Measurements from ENCODE around the gene POLR1C. TPM values are rescaled to one million over a fixed set of nuclear protein-coding genes. Genes with fewer than 3 reads are reported as not detected.
"Not testable (repeated sequence)": the region's sequence is repeated elsewhere in the genome, so short reads cannot be mapped to it uniquely, and the experiment has no call there.

The POLR1C gene
- total RNA-seq, 3 donors from 2014 or later = 27.5 to 29.8 (median 27.9) TPM

DNA sequence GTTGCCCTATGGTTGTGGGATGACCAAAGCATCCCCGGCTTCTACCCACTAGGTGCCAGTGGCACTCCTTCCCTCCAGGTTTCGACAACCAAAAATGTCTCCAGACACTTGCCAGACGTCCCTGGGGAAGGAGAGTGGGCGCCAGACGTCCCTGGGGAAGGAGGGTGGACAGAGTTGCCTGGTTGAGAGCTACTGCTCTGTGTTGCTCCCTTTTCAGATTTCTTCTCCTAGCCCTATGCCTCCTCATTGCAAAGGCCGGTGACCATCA is 19.8 kb upstream of the POLR1C start:
- DNase-seq = no peak

DNA sequence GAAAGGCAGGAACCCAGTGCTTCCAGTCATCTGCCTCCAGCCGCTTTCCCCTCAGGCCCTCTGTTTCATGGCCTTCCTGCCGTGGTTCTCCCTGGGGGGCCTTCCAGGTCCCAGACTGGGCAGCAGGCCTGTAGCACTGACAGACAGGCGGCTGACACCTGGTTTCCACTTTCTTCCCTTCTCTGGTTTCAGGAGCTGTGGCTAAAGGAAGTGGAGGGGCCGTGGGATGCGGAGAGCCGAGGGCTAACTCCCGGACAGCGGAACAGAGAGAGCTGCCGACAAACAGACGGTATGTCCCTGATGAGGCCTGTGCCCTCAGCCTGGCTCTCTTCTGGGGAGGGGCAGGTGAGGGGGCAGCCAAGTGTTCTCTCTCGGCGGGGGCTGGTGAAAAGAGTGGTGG is 19.2 kb upstream of the POLR1C start:
- no peaks in the 10 kb centered on the region for H3K4me1 ChIP-seq (ENCODE audit: low read depth)
- H3K9me3 ChIP-seq = no peaks in the 10 kb centered on the region
- H3K4me3 ChIP-seq = no peak overlapping the region
- ATAC-seq (no peak), DNase-seq (no peak)
- H3K36me3 ChIP-seq (ENCODE audit: low read depth) = no peaks in the 10 kb centered on the region
- TF ChIP-seq, protein P1, sequence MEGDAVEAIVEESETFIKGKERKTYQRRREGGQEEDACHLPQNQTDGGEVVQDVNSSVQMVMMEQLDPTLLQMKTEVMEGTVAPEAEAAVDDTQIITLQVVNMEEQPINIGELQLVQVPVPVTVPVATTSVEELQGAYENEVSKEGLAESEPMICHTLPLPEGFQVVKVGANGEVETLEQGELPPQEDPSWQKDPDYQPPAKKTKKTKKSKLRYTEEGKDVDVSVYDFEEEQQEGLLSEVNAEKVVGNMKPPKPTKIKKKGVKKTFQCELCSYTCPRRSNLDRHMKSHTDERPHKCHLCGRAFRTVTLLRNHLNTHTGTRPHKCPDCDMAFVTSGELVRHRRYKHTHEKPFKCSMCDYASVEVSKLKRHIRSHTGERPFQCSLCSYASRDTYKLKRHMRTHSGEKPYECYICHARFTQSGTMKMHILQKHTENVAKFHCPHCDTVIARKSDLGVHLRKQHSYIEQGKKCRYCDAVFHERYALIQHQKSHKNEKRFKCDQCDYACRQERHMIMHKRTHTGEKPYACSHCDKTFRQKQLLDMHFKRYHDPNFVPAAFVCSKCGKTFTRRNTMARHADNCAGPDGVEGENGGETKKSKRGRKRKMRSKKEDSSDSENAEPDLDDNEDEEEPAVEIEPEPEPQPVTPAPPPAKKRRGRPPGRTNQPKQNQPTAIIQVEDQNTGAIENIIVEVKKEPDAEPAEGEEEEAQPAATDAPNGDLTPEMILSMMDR (IDR thresholded peaks at IDR 0.05) = no peak
- intact Hi-C loops (cut with DNase I, micrococcal nuclease) = no loop called here

More for the DNA sequence above, 19.8 kb upstream of the POLR1C start:
- intact Hi-C loops (cut with DNase I, micrococcal nuclease) = no loop called here
- no peak for ATAC-seq
- no peaks in the 10 kb centered on the region for H3K9me3 ChIP-seq
- H3K4me3 ChIP-seq = no peak overlapping the region
- H3K4me1 ChIP-seq (ENCODE audit: low read depth) = peaks cover 3% of the 10 kb centered on the region
- no peaks in the 10 kb centered on the region for H3K36me3 ChIP-seq (ENCODE audit: low read depth)
- TF ChIP-seq, protein P1 (IDR thresholded peaks at IDR 0.05) = no peak

DNA sequence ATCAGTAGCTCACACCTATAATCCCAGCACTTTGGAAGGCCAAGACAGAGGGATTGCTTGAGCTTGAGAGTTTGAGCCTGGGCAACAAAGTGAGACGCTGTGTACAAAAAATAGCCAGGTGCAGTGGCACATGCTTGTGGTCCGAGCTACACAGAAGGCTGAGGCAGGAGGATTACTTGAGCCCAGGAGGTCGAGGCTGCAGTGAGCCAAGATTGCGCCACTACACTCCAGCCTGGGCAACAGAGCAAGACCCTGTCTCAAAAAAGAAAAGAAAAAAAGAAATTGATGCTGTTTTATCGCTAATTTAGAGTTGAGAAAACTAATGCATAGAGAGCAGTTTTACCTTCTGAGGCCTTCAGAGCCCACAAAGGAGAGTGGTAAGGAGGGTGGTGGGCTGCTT is 18.6 kb upstream of the POLR1C start:
- H3K36me3 ChIP-seq (ENCODE audit: low read depth); intact Hi-C loops (cut with DNase I, micrococcal nuclease); H3K4me1 ChIP-seq (ENCODE audit: low read depth); H3K4me3 ChIP-seq; H3K9me3 ChIP-seq; DNase-seq; ATAC-seq: not testable (repeated sequence)

DNA sequence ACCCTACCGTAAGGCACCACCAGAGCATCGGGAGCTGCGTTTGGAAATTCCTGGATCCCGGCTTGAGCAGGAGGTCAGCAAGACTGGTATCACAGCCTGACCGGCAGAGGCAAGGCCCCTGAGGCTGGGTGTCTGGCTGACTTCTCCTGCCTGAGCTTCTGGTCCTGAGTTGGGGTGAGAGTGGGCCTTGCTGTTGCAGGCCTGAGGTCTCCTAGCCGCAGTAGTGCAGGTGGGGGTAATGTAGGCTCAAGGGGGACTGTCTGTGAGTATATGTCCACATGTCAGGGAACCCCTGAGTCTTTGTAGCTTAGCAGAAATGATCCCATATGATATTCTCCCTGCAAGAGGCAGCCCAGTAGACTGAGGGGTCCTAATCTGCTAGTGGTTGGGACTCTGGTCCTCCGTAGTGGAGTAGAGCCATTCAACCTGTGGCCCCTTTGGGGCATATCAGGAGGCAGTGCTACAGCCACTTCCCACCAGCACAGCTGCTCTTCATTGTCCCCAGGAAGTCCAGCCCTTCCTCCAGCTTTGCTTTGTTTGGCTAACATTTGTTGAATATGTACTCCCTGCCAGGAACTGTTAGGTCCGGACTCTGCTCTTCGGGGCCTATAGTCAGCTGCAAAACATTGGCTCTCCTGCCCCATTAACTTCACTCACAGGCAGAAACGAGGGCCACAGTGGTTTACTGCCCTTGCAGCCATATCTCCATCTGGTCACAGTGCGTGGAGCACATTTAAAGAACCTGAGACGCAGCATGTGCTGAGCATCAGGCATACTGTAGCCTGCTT is 17.7 kb upstream of the POLR1C start:
- ATAC-seq = no peak
- no peaks in the 10 kb centered on the region for H3K36me3 ChIP-seq (ENCODE audit: low read depth)
- no peak overlapping the region for H3K4me3 ChIP-seq
- no peaks in the 10 kb centered on the region for H3K4me1 ChIP-seq (ENCODE audit: low read depth)
- TF ChIP-seq, protein P1 (IDR thresholded peaks at IDR 0.05) = no peak
- DNase-seq = no peak
- no peaks in the 10 kb centered on the region for H3K9me3 ChIP-seq
- intact Hi-C loops (cut with DNase I, micrococcal nuclease) = no loop called here

DNA sequence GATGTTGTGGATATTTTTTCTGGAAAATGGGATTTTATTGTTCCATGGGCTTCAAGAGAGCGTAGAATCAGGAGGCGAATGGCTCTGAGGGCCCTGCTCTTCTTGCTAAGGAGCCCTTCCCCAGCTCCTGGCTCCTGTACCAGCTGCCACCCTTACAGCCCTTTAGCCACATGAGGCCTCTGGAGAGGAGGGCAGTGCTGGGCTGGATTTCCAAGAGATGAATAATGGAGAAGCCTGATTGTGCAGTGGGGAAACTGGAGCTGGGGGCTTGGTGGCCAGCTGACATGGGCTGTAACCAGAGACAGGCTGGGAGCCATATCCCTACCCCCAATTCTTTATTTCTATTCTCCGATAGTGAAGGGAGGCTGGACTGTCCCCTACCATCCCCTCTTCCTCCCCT is 16.0 kb upstream of the POLR1C start:
- Histone ChIP-seq H3K36me3 (ENCODE audit: low read depth) (no peaks in the 10 kb centered on the region), H3K9me3 (no peaks in the 10 kb centered on the region), H3K4me1 (ENCODE audit: low read depth) (no peaks in the 10 kb centered on the region), H3K4me3 (no peak overlapping the region)
- intact Hi-C loops (cut with DNase I, micrococcal nuclease) = loop anchor here (10.0 kb wide), 2 partner anchors 46 to 116 kb away; partner anchors contain the start of gene DLK2 (in 1 of the 2)
- ATAC-seq (no peak), DNase-seq (no peak)
- TF ChIP-seq, protein P1 (IDR thresholded peaks at IDR 0.05) = no peak

DNA sequence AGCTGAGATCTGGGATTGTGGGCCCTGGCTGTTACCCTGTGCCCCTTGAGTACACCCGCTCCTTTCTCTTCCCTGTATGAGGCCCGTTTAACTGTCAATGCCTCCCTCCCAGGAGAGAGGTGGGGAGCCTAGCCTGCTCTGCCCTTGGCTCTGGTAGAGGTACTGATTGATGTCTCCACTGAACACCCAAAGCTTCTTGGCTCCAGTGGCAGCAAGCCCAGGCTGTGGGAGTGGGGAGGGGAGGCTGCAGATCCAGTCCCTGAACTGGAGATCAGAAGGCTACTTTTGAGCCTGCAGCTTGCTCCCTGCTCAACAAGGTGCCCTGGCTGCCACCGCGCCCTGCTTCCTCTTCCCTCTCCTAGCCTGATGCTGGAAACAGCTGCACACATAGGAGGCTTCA is 14.2 kb upstream of the POLR1C start:
- TF ChIP-seq, protein P1 (IDR thresholded peaks at IDR 0.05) = no peak
- no peak for ATAC-seq
- intact Hi-C loops (cut with DNase I, micrococcal nuclease) = loop anchor here (10.0 kb wide), 2 partner anchors 48 to 118 kb away; partner anchors contain the start of gene DLK2 (in 1 of the 2)
- H3K4me1 ChIP-seq (ENCODE audit: low read depth) = peaks cover 2% of the 10 kb centered on the region
- no peaks in the 10 kb centered on the region for H3K36me3 ChIP-seq (ENCODE audit: low read depth)
- H3K9me3 ChIP-seq = no peaks in the 10 kb centered on the region
- DNase-seq = no peak
- H3K4me3 ChIP-seq = no peak overlapping the region

All from mucosa of descending colon (tissue), 3 donors.